ENCODE results near the gene MORN1.

The MORN1 gene

GRCh38 chr1:2404890-2405511 is 13.6 kb upstream of the MORN1 start:
- Histone ChIP-seq H3K27me3 (replicated peaks; ENCODE audit: insufficient read depth, low read length) (no peaks in the 10 kb centered on the region), H3F3A (ENCODE audit: insufficient read depth, low read length) (peaks cover 7% of the 10 kb centered on the region; the same call in 1 of the 2 replicates), H3K27ac (ENCODE audit: low read length) (no peak overlapping the region), H3K9me2 (replicated peaks; ENCODE audit: insufficient read depth, low read length) (no peaks in the 10 kb centered on the region), H4K20me1 (ENCODE audit: insufficient read depth, low read length) (no peaks in the 10 kb centered on the region), H2AFZ (ENCODE audit: low read length) (no peak overlapping the region), H3K79me2 (ENCODE audit: low read length) (no peaks in the 10 kb centered on the region), H3K4me2 (ENCODE audit: low read depth, low read length) (no peak overlapping the region), H3K9me3 (replicated peaks; ENCODE audit: insufficient read depth, low read length) (no peaks in the 10 kb centered on the region), H3K4me3 (ENCODE audit: low read length) (no peak overlapping the region), H3K4me1 (ENCODE audit: low read length) (no peaks in the 10 kb centered on the region), H3K36me3 (replicated peaks; ENCODE audit: insufficient read depth, low read length) (no peaks in the 10 kb centered on the region), H3K9ac (ENCODE audit: low read length) (no peak overlapping the region)
- TF ChIP-seq EZH2phosphoT487 (IDR thresholded peaks at IDR 0.05; ENCODE audit: low read length) (no peak), EZH2 (optimal IDR thresholded peaks at IDR 0.05; ENCODE audit: low read depth, low read length) (no peak), CTCF (IDR thresholded peaks at IDR 0.05; ENCODE audit: low read length) (no peak)
- DNase-seq = no peak

- no peak overlapping the region for H3K4me3 ChIP-seq (ENCODE audit: low read length)
- H3K27me3 ChIP-seq (replicated peaks; ENCODE audit: insufficient read depth, low read length) = no peaks in the 10 kb centered on the region
- TF ChIP-seq CTCF (IDR thresholded peaks at IDR 0.05; ENCODE audit: low read length) = no peak
- no peak for TF ChIP-seq EZH2 (optimal IDR thresholded peaks at IDR 0.05; ENCODE audit: low read depth, low read length)
- TF ChIP-seq EZH2phosphoT487 (IDR thresholded peaks at IDR 0.05; ENCODE audit: low read length) = no peak
- no peak overlapping the region for H3K4me2 ChIP-seq (ENCODE audit: low read depth, low read length)
- no peaks in the 10 kb centered on the region for H3K9me3 ChIP-seq (replicated peaks; ENCODE audit: insufficient read depth, low read length)
- no peak overlapping the region for H3K27ac ChIP-seq (ENCODE audit: low read length)
- no peak overlapping the region for H3K9ac ChIP-seq (ENCODE audit: low read length)
- no peaks in the 10 kb centered on the region for H3K79me2 ChIP-seq (ENCODE audit: low read length)
- peaks cover 7% of the 10 kb centered on the region; the same call in 1 of the 2 replicates for H3F3A ChIP-seq (ENCODE audit: insufficient read depth, low read length)
- H3K9me2 ChIP-seq (replicated peaks; ENCODE audit: insufficient read depth, low read length) = no peaks in the 10 kb centered on the region
- H3K4me1 ChIP-seq (ENCODE audit: low read length) = no peaks in the 10 kb centered on the region
- H2AFZ ChIP-seq (ENCODE audit: low read length) = no peak overlapping the region
- DNase-seq = no peak
- H3K36me3 ChIP-seq (replicated peaks; ENCODE audit: insufficient read depth, low read length) = no peaks in the 10 kb centered on the region
- no peaks in the 10 kb centered on the region for H4K20me1 ChIP-seq (ENCODE audit: insufficient read depth, low read length)
Measured at GRCh38 chr1:2404142-2404889, 13.0 kb upstream of the MORN1 start.

- Histone ChIP-seq H3K4me2 (ENCODE audit: low read depth, low read length) (no peak overlapping the region), H3K9me3 (replicated peaks; ENCODE audit: insufficient read depth, low read length) (no peaks in the 10 kb centered on the region), H3K36me3 (replicated peaks; ENCODE audit: insufficient read depth, low read length) (no peaks in the 10 kb centered on the region), H3K27ac (ENCODE audit: low read length) (no peak overlapping the region), H4K20me1 (ENCODE audit: insufficient read depth, low read length) (no peaks in the 10 kb centered on the region), H3K79me2 (ENCODE audit: low read length) (no peaks in the 10 kb centered on the region), H3K9ac (ENCODE audit: low read length) (no peak overlapping the region), H3K27me3 (replicated peaks; ENCODE audit: insufficient read depth, low read length) (no peaks in the 10 kb centered on the region), H3K4me1 (ENCODE audit: low read length) (no peaks in the 10 kb centered on the region), H3K4me3 (ENCODE audit: low read length) (no peak overlapping the region), H3K9me2 (replicated peaks; ENCODE audit: insufficient read depth, low read length) (no peaks in the 10 kb centered on the region), H3F3A (ENCODE audit: insufficient read depth, low read length) (peaks cover 7% of the 10 kb centered on the region; the same call in 1 of the 2 replicates), H2AFZ (ENCODE audit: low read length) (no peak overlapping the region)
- no peak for DNase-seq
- TF ChIP-seq EZH2 (optimal IDR thresholded peaks at IDR 0.05; ENCODE audit: low read depth, low read length) (no peak), CTCF (IDR thresholded peaks at IDR 0.05; ENCODE audit: low read length) (no peak), EZH2phosphoT487 (IDR thresholded peaks at IDR 0.05; ENCODE audit: low read length) (no peak)
Measured at GRCh38 chr1:2403273-2403672, 11.9 kb upstream of the MORN1 start.

Measured in MM.1S (cell line).